Fibroblast of villous mesenchyme (primary cell): Measurements from ENCODE around the gene SSH3. TPM values are rescaled to one million over a fixed set of nuclear protein-coding genes. Genes with fewer than 3 reads are reported as not detected.
A peak's percentile ranks its signal among the peaks of the same experiment; 100 is the strongest.

ENCODE experiments used
- DNase-seq: peaks from one replicate; pipeline ENCODE4 v3.0.0-alpha.2; 2010; ENCODE audit warnings: low read depth
- H3K4me3 ChIP-seq: 2 replicates; pipeline ENCODE4 v1.5.1; 2011; ENCODE audit warnings: low read depth, mild to moderate bottlenecking, low read length
- CTCF ChIP-seq: IDR thresholded peaks from 2 replicates; pipeline ENCODE4 v1.5.1; 2012; ENCODE audit warnings: low read depth, mild to moderate bottlenecking, low read length; ENCODE audit not compliant: insufficient read depth
- total RNA-seq: library from RNA; depleted of rRNA; stranded (reverse); fragments of >200 nt; gene quantifications from 2 replicates; pipeline ENCODE4 v1.2.3, GENCODE V29; 2012

The SSH3 gene
- total RNA-seq, 1 donor = 21.2 TPM

GRCh38 chr11:67260406-67260805, 42.9 kb upstream of the SSH3 start:
- no peak overlapping the region for H3K4me3 ChIP-seq
- no peak for DNase-seq
- no peak for TF ChIP-seq CTCF

- peak; percentile 61 for DNase-seq
- H3K4me3 ChIP-seq = peak overlapping the region; percentile 56
These were observed 42.3 kb upstream of the SSH3 start for GRCh38 chr11:67260885-67261639.

GRCh38 chr11:67261640-67261945, 41.7 kb upstream of the SSH3 start:
- no peak for DNase-seq
- H3K4me3 ChIP-seq = peak overlapping the region; percentile 29
- TF ChIP-seq CTCF = no peak

- TF ChIP-seq CTCF = no peak
- no peak overlapping the region for H3K4me3 ChIP-seq
- DNase-seq = no peak
These were observed 41.2 kb upstream of the SSH3 start for GRCh38 chr11:67261946-67262681.

- peak; percentile 77 for DNase-seq
- TF ChIP-seq CTCF = peak; percentile 85
- no peak overlapping the region for H3K4me3 ChIP-seq
These were observed 40.3 kb upstream of the SSH3 start for GRCh38 chr11:67262731-67263675.

GRCh38 chr11:67264260-67264659, 39.1 kb upstream of the SSH3 start:
- DNase-seq = no peak
- H3K4me3 ChIP-seq = no peak overlapping the region
- TF ChIP-seq CTCF = no peak
